PFSK-1 (cell line): ENCODE data around the gene NME3.

Experiments used
- FOXP2 ChIP-seq: optimal IDR thresholded peaks from 2 replicates; pipeline ENCODE3; 2011; ENCODE audit warnings: borderline replicate concordance, control low read depth, inconsistent platforms; ENCODE audit not compliant: insufficient read depth; ENCODE audit errors: extremely low read length, extremely low read depth
- POLR2AphosphoS5 ChIP-seq: IDR thresholded peaks from 2 replicates; pipeline ENCODE4 v1.6.1; 2012; ENCODE audit warnings: low read depth, mild to moderate bottlenecking, control low read depth, low read length, moderate library complexity
- REST ChIP-seq, 2 experiments: IDR thresholded peaks; 2 replicates each; pipeline versions ENCODE4 v1.6.1 to v1.8.0; 2011 to 2012; ENCODE audit warnings: low read depth in 2 of 2, low read length in 2 of 2, control low read depth in 1 of 2, inconsistent platforms in 1 of 2, mild to moderate bottlenecking in 1 of 2, moderate library complexity in 1 of 2; ENCODE audit not compliant: insufficient read depth in 1 of 2
- SIN3A ChIP-seq: IDR thresholded peaks from 2 replicates; pipeline ENCODE4 v1.6.1; 2012; ENCODE audit warnings: mild to moderate bottlenecking, low read length, moderate library complexity, borderline replicate concordance; ENCODE audit not compliant: insufficient read depth
- TAF1 ChIP-seq: IDR thresholded peaks from 2 replicates; pipeline ENCODE4 v1.6.1; 2012; ENCODE audit warnings: low read length, control low read depth, borderline replicate concordance; ENCODE audit not compliant: insufficient read depth

Gene NME3

GRCh38 chr16:1762196-1762878 is 9.0 kb downstream of the NME3 start:
- no peak for TF ChIP-seq REST (IDR thresholded peaks at IDR 0.05; ENCODE audit: insufficient read depth in 1 of 2, low read depth in 2 of 2, low read length in 2 of 2)
- no peak for TF ChIP-seq SIN3A
- no peak; the same call in 1 of the 2 replicates for TF ChIP-seq POLR2AphosphoS5
- no peak for TF ChIP-seq FOXP2
- no peak for TF ChIP-seq TAF1

GRCh38 chr16:1761751-1762150 is 9.6 kb downstream of the NME3 start:
- no peak for TF ChIP-seq FOXP2
- no peak; the same call in 1 of the 2 replicates for TF ChIP-seq POLR2AphosphoS5
- TF ChIP-seq SIN3A = no peak
- no peak for TF ChIP-seq TAF1
- TF ChIP-seq REST (IDR thresholded peaks at IDR 0.05; ENCODE audit: insufficient read depth in 1 of 2, low read depth in 2 of 2, low read length in 2 of 2) = no peak

- no peak for TF ChIP-seq SIN3A
- TF ChIP-seq TAF1 = no peak
- TF ChIP-seq POLR2AphosphoS5 = no peak; the same call in 1 of the 2 replicates
- TF ChIP-seq FOXP2 = no peak
- TF ChIP-seq REST (IDR thresholded peaks at IDR 0.05; ENCODE audit: insufficient read depth in 1 of 2, low read depth in 2 of 2, low read length in 2 of 2) = no peak
Observed at GRCh38 chr16:1760911-1761310, 10.4 kb downstream of the NME3 start.

- TF ChIP-seq FOXP2 (no peak), TAF1 (no peak), SIN3A (no peak), POLR2AphosphoS5 (no peak), REST (IDR thresholded peaks at IDR 0.05; ENCODE audit: insufficient read depth in 1 of 2, low read depth in 2 of 2, low read length in 2 of 2) (no peak)
Observed at GRCh38 chr16:1759511-1759910, 11.8 kb downstream of the NME3 start.

- TF ChIP-seq REST (IDR thresholded peaks at IDR 0.05; ENCODE audit: insufficient read depth in 1 of 2, low read depth in 2 of 2, low read length in 2 of 2) (no peak), FOXP2 (no peak), TAF1 (no peak), POLR2AphosphoS5 (no peak), SIN3A (no peak)
Observed at GRCh38 chr16:1758923-1759322, 12.4 kb downstream of the NME3 start.
